CD4-positive, alpha-beta T cell treated with Interleukin-6 at 100 ng/mL for 8 hours (primary cell): ENCODE results near the gene SMOC2.

Source experiments
- DNase-seq: peaks from one replicate; pipeline ENCODE4 v3.0.0-alpha.2; 2020; ENCODE audit warnings: mixed read lengths, low spot score

Gene SMOC2

DNA sequence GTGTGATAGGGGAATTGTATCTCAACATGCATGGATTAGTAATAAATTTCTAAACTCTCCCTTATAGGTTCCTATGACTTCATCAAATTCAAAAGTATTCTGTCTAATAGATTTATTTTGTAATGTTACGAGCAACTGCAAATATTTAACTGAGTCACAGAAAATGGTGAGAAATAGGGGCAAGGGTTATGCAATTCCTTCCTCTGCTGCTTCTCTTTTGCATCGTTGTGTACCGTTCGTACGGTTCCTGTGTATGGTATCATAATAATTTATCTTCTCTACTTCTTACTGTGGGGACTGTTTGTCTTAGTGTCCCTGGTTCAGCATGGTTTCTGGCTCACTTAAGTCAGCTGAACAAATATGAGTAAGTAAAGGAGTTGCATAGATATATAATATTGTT is 44.8 kb downstream of the SMOC2 start:
- DNase-seq: no peak

DNA sequence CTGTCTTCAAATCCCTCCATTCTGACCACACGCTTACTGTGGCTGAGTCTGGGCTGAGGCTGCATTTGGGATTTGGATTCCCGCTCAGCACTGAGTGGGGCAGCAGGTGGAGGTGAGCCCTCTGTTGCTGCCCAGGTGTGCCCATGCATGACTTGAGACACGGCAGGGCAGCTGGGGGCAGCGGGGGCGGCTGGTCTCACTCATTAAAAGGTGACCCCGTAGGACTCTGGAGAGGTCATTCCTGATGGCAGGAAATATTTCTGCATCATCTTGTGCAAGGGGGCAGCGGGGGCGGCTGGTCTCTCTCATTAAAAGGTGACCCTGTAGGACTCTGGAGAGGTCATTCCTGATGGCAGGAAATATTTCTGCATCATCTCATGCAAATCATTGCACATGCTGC is 49.8 kb downstream of the SMOC2 start:
- DNase-seq: no peak

DNA sequence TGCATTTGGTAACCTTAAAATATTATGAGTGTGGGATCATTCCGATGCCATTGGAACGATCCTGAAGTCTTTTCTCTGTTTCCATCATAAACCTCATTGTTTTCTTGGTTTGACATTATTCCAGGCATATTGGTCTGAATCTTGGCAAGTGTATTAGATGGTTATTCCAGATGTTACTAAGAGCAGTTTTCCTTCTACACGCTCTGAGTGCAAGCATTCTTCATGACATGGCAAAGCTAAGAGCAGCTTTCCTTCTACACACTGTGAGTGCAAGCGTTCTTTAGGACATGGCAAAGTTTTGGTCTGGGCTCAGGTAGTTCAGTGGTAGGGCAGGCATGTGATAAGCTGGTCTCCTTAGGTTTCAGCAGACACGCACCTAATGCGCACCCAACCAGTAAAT is 53.0 kb downstream of the SMOC2 start:
- no peak for DNase-seq

DNA sequence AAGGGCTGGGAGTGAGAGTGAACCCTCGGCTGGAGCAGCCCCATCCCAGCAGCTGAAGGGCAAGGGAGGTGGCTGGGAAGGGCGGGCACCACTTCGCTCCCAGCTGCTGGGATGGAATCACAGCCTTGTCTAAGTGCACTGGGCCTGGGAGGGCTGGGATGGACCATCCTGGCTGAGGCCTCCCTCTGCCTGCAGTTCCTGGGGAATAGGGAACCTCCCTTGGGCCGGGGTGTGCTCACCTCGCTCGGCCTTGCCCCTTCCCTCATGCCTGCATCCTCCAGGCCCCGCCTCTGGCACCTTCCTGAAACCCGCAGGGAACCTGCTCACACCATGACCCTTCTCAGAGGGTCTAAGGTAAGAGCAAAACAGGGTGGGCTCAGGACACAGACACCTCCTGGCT is 53.7 kb downstream of the SMOC2 start:
- no peak for DNase-seq

DNA sequence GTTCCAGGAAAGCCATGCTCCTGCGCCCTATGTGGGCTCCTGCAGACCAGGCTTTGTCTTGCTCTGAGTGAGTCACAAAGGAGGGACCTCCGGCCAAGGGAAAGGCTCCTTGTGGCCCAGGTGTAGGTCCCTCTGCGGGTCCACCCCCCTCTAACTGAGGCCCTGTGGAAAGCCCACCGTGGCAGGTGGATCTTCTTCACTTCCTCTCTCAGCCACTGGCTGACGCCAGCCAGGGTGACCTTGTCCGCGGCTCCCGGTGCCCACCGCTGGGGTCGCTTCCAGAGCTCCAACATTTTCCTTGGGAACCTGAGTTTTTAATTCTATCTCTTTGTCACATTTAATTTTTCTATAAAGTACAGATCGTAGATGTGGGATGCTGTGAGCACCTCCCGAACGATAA is 54.1 kb downstream of the SMOC2 start:
- DNase-seq: no peak

DNA sequence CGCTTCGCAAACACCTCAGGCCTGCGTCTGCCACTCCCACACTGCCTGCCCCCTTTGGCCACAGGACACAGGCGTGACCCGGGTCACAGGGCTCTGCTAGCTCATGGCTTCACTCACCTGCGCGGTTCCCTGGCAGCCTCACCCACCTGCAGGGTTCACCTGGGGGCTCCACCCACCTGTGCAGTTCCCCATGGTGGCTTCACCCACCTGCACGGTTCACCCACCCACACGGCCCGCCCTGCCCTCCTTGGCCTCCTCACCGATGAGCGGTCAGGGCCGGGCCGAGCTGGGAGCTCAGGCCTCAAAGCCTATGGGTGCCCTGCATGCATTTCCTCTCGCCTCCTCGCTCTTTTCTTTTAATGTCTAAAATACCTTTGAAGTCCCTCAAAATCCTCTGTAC is 54.7 kb downstream of the SMOC2 start:
- no peak for DNase-seq

DNA sequence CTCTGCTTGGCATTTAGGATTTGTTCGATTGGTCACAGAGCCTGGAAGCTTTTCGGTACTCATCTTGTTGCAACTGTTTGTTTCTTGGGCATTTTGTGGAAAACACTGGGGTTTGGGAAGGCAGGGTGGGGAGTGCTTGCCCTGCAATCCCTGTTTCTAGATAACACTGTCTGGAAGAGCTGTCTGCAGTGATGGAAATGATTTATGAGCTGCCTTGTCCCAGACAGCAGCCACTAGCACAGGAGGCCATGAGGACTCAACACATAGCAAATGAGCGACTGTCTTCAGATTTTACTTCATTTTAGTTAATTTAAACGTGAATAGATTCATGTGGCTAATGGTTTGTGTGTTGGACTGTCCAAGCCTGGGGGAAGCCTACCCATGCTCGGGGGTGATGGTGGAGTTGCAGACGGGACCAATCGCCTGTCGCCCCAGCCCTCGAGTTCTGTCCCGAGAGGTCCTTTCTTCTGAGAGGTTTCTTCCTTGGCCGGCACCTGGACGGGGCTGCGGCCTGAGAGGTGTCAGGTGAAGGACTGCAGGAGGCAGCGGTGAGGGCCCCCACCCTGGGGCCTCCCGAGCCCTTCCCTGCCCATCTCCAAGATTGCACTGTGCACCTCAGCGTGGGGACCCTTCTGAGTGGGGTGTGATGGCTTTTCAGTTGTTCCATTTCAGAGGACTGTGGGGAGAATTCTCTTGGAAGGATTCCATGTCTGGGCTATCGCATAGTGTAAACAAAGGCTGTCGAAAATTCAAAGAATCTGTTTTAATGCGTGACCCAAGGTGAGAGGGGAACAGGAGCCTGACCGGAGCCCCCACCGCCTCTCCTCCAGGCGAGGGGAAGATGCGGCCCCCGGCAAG is 55.4 kb downstream of the SMOC2 start:
- DNase-seq: no peak

DNA sequence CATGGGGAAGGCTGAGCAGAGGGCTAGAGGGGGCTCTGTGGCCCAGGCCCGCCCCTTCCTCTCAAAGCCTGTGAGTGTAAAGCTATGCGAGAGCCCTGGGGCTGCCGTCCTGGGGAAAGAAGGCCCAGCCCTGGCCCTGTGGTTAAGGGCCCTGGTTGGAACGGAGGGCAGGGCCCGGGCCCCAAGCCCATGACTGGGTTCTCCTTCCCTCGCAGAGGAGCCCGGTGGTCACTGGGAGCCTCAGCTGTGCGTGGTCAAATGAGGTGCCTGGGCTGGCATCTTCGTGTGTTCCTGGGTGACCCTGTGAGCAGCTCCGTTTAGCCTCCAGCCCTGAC is 56.0 kb downstream of the SMOC2 start:
- no peak for DNase-seq

DNA sequence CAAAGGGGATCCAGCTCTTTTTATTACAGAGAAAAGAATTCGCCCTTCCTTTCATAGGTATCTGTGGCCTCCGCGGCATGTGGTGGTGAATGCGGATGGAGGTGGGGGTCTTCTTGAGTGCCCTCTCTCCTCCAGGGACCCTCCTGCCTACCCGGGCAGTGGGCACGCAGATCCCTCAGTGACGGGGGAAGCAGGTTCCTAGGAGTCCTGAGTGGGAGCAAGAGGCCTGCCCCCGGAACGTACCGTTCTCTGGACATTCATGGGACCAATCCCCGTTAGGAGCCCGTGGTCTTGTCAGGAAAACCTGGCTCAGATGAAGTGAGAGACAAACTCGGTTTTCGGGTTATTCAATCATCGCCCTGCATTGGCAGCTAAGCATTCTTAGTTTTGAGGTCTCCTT is 56.4 kb downstream of the SMOC2 start:
- DNase-seq: no peak

DNA sequence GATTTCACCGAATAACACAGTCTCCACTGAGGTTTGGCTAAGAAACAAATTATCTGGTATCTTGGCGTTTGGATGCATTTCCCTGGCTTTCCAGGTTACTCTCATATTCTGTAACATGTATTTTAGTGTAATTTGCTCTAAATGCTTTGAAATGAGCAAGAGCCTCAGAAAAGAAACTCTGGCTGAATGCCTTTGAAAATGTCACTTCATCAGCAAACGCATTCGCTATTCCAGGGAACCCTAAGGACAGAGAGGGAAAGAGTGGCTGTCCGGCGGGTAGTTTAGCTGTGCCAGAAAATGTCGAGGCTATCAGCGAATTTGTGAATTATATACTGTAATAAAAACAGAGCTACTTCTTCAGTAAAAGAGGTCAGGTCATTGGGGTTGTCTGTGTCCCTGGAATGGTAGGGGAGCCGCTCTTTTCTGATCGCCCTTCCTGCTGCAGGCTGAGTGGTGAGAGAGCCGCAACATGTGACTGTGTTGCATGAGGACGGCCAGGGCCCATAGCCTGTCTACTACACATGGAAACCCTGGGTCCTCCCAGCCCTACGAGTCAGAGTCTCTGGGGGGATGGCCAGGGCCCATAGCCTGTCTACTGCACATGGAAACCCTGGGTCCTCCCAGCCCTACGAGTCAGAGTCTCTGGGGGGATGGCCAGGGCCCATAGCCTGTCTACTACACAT is 57.3 kb downstream of the SMOC2 start:
- no peak for DNase-seq

DNA sequence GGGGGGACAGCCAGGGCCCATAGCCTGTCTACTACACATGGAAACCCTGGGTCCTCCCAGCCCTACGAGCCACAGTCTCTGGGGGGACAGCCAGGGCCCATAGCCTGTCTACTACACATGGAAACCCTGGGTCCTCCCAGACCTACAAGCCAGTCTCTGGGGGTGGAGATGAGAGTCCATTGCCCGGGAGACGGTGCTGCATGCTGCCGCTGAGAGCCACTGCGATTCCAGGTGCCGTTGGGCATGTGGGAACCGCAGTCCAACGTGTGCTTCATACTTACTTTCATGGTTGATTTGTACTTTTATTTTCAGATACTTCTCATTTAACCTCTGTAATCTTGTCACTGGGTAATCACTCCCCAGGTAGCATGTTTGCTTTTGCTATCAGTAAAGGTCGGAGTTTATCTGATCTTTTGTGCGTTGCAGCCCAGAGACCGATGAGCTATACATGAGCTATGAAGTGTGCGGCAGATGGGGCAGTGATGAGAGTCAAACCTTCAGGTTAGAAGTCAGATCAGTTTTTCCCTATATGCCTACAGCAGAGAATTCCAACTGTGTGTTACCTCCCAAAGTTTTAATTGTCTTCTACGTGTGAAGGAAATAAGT is 58.2 kb downstream of the SMOC2 start:
- DNase-seq: no peak

DNA sequence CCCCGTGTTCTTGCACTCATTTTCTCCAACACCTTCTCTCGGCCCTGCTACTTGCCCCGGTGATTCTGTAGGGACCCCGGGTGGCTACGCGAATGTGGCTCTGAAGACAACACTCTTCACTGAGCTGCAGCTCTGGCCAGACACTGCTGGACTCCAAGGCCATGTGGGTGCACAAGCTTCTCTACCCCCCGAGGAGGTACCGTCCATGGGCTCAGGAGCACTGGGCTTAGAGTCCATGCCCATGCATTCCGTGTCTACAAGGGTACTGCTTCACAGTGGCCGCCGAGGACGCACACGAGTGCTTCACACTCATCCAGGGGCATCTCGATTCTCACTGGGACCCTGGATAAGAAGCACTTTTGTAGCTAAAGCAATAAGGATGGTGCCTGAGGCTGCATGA is 59.5 kb downstream of the SMOC2 start:
- no peak for DNase-seq

DNA sequence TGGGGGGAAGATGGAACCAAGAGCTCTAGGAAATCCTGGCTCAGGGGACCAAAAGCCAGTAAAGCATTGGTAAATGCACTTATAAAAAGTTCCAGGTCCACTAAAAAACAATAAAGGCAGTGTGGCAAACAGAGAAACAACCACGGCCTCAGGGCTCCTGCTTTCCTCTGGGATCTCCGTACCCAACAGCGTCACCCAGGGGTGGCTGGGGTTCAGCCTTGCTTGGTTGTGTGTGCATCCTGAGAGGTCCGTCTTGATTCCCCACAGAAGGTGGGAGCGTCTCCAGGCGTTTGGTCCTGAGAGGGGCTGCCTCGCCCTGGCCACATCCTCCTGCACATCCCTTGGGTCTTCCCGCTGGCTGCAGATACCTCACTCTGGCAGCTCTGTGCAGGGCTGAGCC is 60.6 kb downstream of the SMOC2 start:
- no peak for DNase-seq

DNA sequence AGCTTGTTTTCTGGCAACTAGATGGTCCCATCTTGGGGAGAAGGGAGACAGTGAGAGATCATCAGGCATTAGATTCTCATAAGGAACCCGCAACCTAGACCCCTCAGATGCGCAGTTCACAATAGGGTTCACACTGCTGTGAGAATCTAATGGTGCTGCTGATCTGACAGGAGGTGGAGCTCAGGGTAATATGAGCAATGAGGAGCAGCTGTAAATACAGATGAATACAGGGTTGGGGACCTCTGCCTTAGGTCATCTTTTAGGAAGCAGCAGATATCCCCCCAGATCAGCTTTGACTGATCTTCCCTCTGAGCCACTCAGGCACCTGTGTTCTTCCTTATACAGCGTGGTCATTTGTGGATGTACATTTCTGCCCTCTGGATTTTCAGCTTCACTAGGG is 63.4 kb downstream of the SMOC2 start:
- DNase-seq: no peak

DNA sequence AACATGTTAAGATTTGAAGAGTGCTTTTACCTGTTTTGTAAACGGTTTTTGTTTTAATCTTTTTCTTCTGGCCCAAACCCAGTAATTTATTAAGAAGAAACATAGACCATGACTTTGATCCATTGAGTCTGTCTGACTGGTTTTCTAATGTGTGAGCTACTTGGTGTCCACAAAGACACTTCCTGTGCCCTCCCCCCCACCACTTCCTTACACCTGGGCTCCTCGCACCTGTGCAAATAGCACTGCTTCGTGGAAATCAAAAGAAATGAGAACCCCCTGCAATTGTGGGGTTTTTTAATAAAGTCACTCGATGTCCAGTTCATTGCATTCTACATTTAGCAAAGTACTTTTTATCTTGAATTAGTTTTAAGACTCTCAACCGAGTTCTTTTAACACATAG is 65.5 kb downstream of the SMOC2 start:
- DNase-seq: no peak

DNA sequence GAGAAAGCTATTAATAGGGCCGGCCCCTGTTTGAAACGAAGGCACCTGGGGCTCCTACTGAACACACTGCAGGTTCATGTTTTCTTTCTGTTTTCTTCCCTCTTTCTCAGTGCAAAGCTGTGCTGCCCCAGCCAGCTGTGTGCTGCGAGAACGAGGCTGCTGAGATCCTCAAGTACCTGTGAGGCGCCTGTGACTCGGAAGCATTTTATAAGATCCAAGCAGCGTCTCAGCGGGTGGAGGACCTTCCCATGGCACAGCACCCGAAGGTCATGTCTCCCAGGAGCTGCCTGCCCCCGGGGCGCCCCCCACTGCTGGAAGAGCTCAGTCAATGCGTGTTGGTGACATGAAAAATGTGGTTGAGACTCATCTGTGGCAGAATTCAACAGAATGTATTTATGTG is 66.3 kb downstream of the SMOC2 start:
- DNase-seq: no peak

DNA sequence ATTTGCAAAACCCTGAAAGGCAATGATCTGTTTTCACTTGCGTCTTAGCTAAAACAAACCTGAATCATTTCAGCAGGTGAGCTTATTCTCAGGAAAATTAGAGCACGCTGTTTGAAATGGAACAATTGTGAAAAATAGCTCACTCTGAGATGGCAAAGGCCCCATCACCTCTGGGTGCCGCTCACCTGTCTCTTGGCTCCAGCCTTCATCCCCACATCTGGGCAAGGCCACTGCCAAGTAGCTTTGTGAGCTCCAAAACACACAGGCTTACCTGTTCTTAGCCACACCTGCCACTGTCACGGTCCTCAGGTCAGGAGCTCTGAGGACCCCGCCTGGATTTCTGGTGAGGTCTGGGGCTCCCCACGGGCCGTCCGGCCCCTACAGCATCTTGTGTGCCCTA is 66.7 kb downstream of the SMOC2 start:
- DNase-seq: no peak

DNA sequence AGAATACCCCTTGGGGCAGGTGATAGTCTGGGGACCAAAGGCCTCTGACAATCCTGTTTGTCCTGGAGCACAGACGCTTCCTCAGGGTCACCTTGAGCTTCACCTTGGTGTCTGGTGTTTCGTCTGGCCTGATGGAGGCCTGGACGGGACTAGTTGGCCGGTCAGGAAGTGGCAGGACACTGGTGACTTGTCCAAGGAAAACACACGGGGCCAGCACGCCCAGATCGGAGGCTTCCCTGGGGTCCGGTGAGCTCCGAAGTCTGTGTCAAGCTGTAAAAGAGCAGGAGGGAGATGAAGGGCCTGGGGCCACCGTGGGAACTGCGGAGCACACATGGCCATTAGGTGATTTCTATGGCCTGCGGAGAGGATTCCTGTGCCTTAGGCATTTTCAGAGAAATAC is 67.9 kb downstream of the SMOC2 start:
- no peak for DNase-seq

DNA sequence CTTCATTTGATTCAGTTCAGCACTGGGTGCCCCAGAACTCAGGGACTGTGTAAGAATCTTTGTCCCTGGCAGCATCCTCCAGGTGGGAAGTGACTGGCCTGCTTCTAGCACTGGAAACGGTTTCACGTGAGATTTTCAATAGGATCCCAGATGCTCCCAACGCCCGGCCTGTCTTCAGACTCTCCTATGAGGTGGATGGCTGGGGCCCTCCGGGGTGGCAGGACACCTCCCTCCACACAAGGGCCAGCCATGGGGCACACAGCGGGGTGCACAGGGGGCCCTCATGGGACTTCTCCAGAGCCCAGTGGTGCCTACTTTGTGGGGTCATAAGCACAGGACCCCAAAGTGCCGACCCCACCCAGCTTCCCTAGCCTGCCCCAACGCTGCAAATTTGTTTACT is 72.8 kb downstream of the SMOC2 start:
- DNase-seq: no peak

DNA sequence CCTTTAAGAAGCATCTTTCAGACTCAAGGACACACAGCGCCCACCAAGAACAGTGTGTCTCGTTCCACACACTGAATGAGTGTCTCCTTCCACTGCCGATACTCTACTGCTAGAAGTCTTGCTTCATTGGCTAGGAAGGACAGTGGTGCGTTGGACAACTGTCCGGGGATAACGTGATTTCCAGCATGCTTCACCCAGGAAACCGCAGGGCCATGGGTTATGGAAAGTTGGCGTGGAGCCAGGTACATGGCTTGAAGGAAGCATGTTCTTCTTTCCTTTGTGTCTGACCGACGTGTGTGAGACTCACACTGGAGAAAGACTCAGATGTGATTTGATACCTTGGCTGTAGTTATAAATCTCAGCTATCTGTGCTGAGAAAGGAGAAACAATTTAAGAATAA is 73.2 kb downstream of the SMOC2 start:
- DNase-seq: no peak

DNA sequence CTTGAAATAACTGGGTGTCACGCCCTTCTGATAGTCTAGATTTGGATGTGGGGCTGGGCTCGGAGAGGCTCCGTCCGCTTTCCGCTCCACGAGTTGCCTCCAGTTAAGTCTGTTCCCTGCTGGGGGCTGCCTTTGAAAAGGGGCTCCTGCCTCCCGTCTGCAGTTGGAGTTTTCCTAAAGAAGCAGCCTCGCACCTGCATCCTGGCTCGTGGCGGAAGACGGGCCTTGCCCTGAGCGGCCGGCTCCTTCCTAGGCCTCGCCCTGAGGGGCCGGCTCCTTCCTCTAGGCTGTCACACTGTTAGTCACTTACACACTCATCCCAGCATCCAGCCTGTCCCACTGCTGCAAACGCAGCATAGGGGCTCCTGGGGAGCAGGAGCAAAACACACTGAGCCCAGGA is 74.4 kb downstream of the SMOC2 start:
- DNase-seq: no peak

DNA sequence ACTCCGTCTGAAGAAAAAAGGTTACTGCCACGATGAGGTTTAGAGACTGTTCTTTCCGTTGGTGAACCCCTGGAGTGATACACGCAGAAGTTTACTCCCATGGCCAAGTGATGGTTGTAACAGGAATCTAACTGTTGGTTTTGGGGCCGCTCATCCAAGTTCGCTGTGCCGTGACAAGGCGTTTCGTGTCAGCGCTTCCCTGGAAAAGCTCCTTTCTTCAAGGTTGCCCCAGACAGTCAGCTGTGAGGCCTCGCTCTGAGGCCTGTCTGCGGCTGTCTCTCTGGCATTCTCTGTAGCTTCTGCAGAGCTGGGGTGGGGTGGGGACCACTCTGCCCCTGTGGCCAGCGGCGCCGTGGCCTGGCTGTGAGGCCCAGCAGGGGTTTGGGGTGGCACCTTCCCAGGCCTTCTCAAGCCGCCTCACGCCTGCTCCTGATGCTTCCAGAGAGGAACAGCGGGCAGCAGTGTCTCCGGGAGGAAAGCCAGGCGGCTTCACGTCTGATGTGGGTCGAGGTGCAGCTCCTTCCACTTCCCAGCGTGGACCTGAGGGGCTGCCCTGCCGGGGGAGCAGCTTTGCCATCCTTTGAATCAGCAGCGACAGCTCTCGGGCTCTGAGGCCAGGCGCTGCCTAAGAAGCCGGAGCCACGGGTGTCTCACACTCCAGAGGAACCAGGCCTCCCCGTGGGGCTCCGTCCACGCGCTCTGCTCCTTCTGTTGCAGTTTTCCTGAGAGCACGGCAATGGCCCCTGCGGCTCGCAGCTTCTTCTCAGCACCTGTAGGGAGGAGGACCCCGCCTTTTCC is 76.2 kb downstream of the SMOC2 start:
- DNase-seq: no peak
